Body of pancreas (tissue), 4 donors: ENCODE data around the gene CELSR1.

Experiments
- POLR2A ChIP-seq, 3 donors: fragments of 450-650 bp; IDR thresholded peaks; one replicate each; pipeline ENCODE4 v1.6.1; 2016; ENCODE audit warnings: antibody characterized with exemption in 3 of 3, mild to moderate bottlenecking in 2 of 3
- TF ChIP-seq, protein P1 (sequence below), 7 experiments: fragments of 450-650 bp in 4 of 7; fragments of 200-600 bp in 3 of 7; sonication (generic) in 3 of 7; IDR thresholded peaks; one replicate each; pipeline ENCODE4 v1.5.1; 2016 to 2019; ENCODE audit warnings: antibody characterized with exemption in 7 of 7

GRCh38 chr22:46452195-46453005, 85.0 kb downstream of the CELSR1 start:
- TF ChIP-seq POLR2A (IDR thresholded peaks at IDR 0.05), result no peak
- TF ChIP-seq, protein P1, sequence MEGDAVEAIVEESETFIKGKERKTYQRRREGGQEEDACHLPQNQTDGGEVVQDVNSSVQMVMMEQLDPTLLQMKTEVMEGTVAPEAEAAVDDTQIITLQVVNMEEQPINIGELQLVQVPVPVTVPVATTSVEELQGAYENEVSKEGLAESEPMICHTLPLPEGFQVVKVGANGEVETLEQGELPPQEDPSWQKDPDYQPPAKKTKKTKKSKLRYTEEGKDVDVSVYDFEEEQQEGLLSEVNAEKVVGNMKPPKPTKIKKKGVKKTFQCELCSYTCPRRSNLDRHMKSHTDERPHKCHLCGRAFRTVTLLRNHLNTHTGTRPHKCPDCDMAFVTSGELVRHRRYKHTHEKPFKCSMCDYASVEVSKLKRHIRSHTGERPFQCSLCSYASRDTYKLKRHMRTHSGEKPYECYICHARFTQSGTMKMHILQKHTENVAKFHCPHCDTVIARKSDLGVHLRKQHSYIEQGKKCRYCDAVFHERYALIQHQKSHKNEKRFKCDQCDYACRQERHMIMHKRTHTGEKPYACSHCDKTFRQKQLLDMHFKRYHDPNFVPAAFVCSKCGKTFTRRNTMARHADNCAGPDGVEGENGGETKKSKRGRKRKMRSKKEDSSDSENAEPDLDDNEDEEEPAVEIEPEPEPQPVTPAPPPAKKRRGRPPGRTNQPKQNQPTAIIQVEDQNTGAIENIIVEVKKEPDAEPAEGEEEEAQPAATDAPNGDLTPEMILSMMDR (IDR thresholded peaks at IDR 0.05), result no peak
